A549 (cell line): Measurements from ENCODE around the gene FUOM. TPM values are rescaled to one million over a fixed set of nuclear protein-coding genes. Genes with fewer than 3 reads are reported as not detected.

Experiments used
- ATAC-seq, 2 experiments: fragments of 200-7000 bp in 1 of 2; fragments of >200 bp in 1 of 2; cut with Nextera tagmentation in 1 of 2; cut with Tn5 transposase in 1 of 2; 3 replicates each; pipeline versions ENCODE4 v1.8.0 to v1.9.1; 2018 to 2020; ENCODE audit warnings: mild to moderate bottlenecking in 1 of 2, moderate library complexity in 1 of 2
- CTCF ChIA-PET: fragments of 300-600 bp; sonication (Branson Sonifier 250); formaldehyde crosslinking; extraction: SDS; loops from one replicate; lab custom pipeline; 2021; ENCODE audit warnings: antibody characterized with exemption, inconsistent platforms; lab: Yijun Ruan, JAX
- POLR2A ChIA-PET: fragments of 350-600 bp; formaldehyde crosslinking; extraction: SDS; loops from one replicate; lab custom pipeline; 2021; ENCODE audit warnings: antibody characterized with exemption, inconsistent platforms; lab: Yijun Ruan, JAX
- DNase-seq, 2 experiments: peaks; one replicate each; pipeline versions ENCODE4 v3.0.0 to v3.0.0-alpha.2; 2011 to 2016; ENCODE audit warnings: low read depth in 1 of 2, low spot score in 1 of 2
- FAIRE-seq: peaks from 2 replicates; lab custom pipeline; 2011; peaks lifted over from hg19 to GRCh38; lab: Jason Lieb, UNC
- H3K27ac ChIP-seq, 2 experiments: fragments of >200 bp; sonication (Bioruptor Twin); formaldehyde crosslinking; 3 replicates each; pipeline ENCODE4 v1.5.1; 2016 to 2017
- H3K4me1 ChIP-seq: fragments of >200 bp; sonication (Bioruptor Twin); formaldehyde crosslinking; 3 replicates; pipeline ENCODE4 v1.6.1; 2016
- H3K4me2 ChIP-seq: fragments of >200 bp; sonication (Bioruptor Twin); formaldehyde crosslinking; 3 replicates; pipeline ENCODE4 v1.6.1; 2016
- H3K4me3 ChIP-seq: fragments of >200 bp; sonication (Bioruptor Twin); formaldehyde crosslinking; 3 replicates; pipeline ENCODE4 v1.5.1; 2016
- H3K9me3 ChIP-seq: fragments of >200 bp; sonication (Bioruptor Twin); formaldehyde crosslinking; 3 replicates; pipeline ENCODE4 v1.6.1; 2016
- BHLHE40 ChIP-seq: IDR thresholded peaks from 2 replicates; pipeline ENCODE4 v1.6.1; 2012; ENCODE audit warnings: low read depth, low read length, inconsistent platforms
- CBX2 ChIP-seq: fragments of 200-600 bp; sonication (generic); IDR thresholded peaks from 2 replicates; pipeline ENCODE4 v1.6.1; 2016; ENCODE audit warnings: low read depth, mild to moderate bottlenecking, borderline replicate concordance
- CEBPB ChIP-seq, 2 experiments: fragments of >200 bp in 1 of 2; sonication (Bioruptor Twin) in 1 of 2; formaldehyde crosslinking in 1 of 2; IDR thresholded peaks; 2 replicates each; pipeline ENCODE4 v1.6.1; 2012 to 2016
- CHD2 ChIP-seq: fragments of 150-350 bp; IDR thresholded peaks from 2 replicates; pipeline ENCODE4 v1.6.1; 2014; ENCODE audit warnings: low read length; ENCODE audit not compliant: partially characterized antibody
- CHD4 ChIP-seq: fragments of 200-600 bp; sonication (generic); IDR thresholded peaks from 2 replicates; pipeline ENCODE4 v1.6.1; 2016; ENCODE audit warnings: antibody characterized with exemption, mild to moderate bottlenecking, borderline replicate concordance
- EHMT2 ChIP-seq: fragments of 200-600 bp; sonication (generic); IDR thresholded peaks from 2 replicates; pipeline ENCODE4 v1.6.1; 2016; ENCODE audit warnings: antibody characterized with exemption, low read depth, mild to moderate bottlenecking, moderate library complexity
- HEYL ChIP-seq: fragments of 250-450 bp; sonication (Bioruptor Pico); IDR thresholded peaks from 2 replicates; pipeline ENCODE4 v1.8.0; 2021; ENCODE audit warnings: mild to moderate bottlenecking, moderate library complexity
- HOXA7 ChIP-seq: fragments of 250-450 bp; sonication (Bioruptor Pico); IDR thresholded peaks from 2 replicates; pipeline ENCODE4 v1.5.0; 2020; ENCODE audit warnings: mild to moderate bottlenecking, moderate library complexity
- HOXB5 ChIP-seq: fragments of 250-450 bp; sonication (Bioruptor Pico); IDR thresholded peaks from 2 replicates; pipeline ENCODE4 v1.5.0; 2020; ENCODE audit warnings: mild to moderate bottlenecking, moderate library complexity
- JUN ChIP-seq, 2 experiments: fragments of >200 bp; sonication (Bioruptor Twin); formaldehyde crosslinking; IDR thresholded peaks; 2 replicates in 1 of 2; 3 replicates in 1 of 2; pipeline ENCODE4 v1.6.1; 2016 to 2017
- JUNB ChIP-seq: fragments of >200 bp; sonication (Bioruptor Twin); formaldehyde crosslinking; IDR thresholded peaks from 2 replicates; pipeline ENCODE4 v1.6.1; 2016
- KDM5A ChIP-seq: fragments of 200-600 bp; sonication (generic); IDR thresholded peaks from 2 replicates; pipeline ENCODE4 v1.6.1; 2016; ENCODE audit warnings: antibody characterized with exemption, mild to moderate bottlenecking
- MAFK ChIP-seq: fragments of 450-650 bp; IDR thresholded peaks from 2 replicates; pipeline ENCODE4 v1.6.1; 2014; ENCODE audit not compliant: partially characterized antibody
- MAZ ChIP-seq: fragments of 150-350 bp; IDR thresholded peaks from 2 replicates; pipeline ENCODE4 v1.6.1; 2014; ENCODE audit warnings: antibody characterized with exemption, low read depth, low read length, borderline replicate concordance
- NFE2L2 ChIP-seq: fragments of 150-350 bp; conservative IDR thresholded peaks from 2 replicates; pipeline ENCODE4 v1.6.1; 2014; ENCODE audit warnings: low read length
- RAD21 ChIP-seq, 2 experiments: fragments of >200 bp in 1 of 2; sonication (Bioruptor Twin) in 1 of 2; formaldehyde crosslinking in 1 of 2; IDR thresholded peaks in 1 of 2; conservative IDR thresholded peaks in 1 of 2; 2 replicates in 1 of 2; 3 replicates in 1 of 2; pipeline ENCODE4 v1.6.1; 2012 to 2018; ENCODE audit warnings: inconsistent platforms in 1 of 2
- RFX5 ChIP-seq: fragments of 450-650 bp; IDR thresholded peaks from 2 replicates; pipeline ENCODE4 v1.7.1; 2014; ENCODE audit warnings: antibody characterized with exemption, mild to moderate bottlenecking, moderate library complexity
- RNF2 ChIP-seq: fragments of 200-600 bp; sonication (generic); IDR thresholded peaks from 2 replicates; pipeline ENCODE4 v1.6.1; 2016; ENCODE audit warnings: low read depth, mild to moderate bottlenecking, antibody characterized with exemption, moderate library complexity, borderline replicate concordance
- TP53 ChIP-seq: fragments of 250-450 bp; sonication (Bioruptor Pico); IDR thresholded peaks from 2 replicates; pipeline ENCODE4 v1.5.0; 2021; ENCODE audit warnings: mild to moderate bottlenecking, moderate library complexity
- ZFP36 ChIP-seq: fragments of 450-650 bp; IDR thresholded peaks from 2 replicates; pipeline ENCODE4 v1.6.1; 2014; ENCODE audit warnings: borderline replicate concordance; ENCODE audit not compliant: partially characterized antibody
- ZSCAN20 ChIP-seq: fragments of 250-450 bp; sonication (Bioruptor Pico); IDR thresholded peaks from 2 replicates; pipeline ENCODE4 v1.8.0; 2022; ENCODE audit warnings: mild to moderate bottlenecking, moderate library complexity
- WGBS: methylation state at CpG from one replicate; pipeline ENCODE4 v1.1.6; 2017; ENCODE audit errors: missing lambda C conversion rate; 5-methylcytosine and 5-hydroxymethylcytosine counted together
- polyA plus RNA-seq, 4 experiments: library from polyadenylated mRNA; depleted of rRNA in 3 of 4; stranded (reverse); fragments of >200 nt; fragmentation: RNase III in 1 of 4; extraction: RNeasy Plus Mini Kit Qiagen cat#74134 plus additional on column Dnase treatment in 1 of 4; gene quantifications; 2 replicates in 3 of 4; 3 replicates in 1 of 4; pipeline ENCODE4 v1.2.3, GENCODE V29; 2011 to 2017
- TF ChIP-seq, protein P1 (sequence below): fragments of >200 bp; sonication (Bioruptor Twin); formaldehyde crosslinking; IDR thresholded peaks from 3 replicates; pipeline ENCODE4 v1.5.1; 2016
- TF ChIP-seq, protein P2 (sequence below): fragments of 450-650 bp; IDR thresholded peaks from 2 replicates; pipeline ENCODE4 v1.6.1; 2014; ENCODE audit warnings: antibody characterized with exemption
- TF ChIP-seq, protein P3 (sequence below): IDR thresholded peaks from 2 replicates; pipeline ENCODE4 v1.6.1; 2012
- TF ChIP-seq, protein P4 (sequence below): fragments of 200-600 bp; sonication (generic); IDR thresholded peaks from 2 replicates; pipeline ENCODE4 v1.6.1; 2016; ENCODE audit warnings: antibody characterized with exemption, mild to moderate bottlenecking, moderate library complexity
- TF ChIP-seq, protein P5 (sequence below): IDR thresholded peaks from 2 replicates; pipeline ENCODE4 v1.6.1; 2012; ENCODE audit warnings: low read depth, borderline replicate concordance
- TF ChIP-seq, protein P6 (sequence below): IDR thresholded peaks from 2 replicates; pipeline ENCODE4 v1.6.1; 2012
- TF ChIP-seq, protein P7 (sequence below): fragments of 250-450 bp; sonication (Bioruptor Pico); IDR thresholded peaks from 2 replicates; pipeline ENCODE4 v1.5.0; 2021; ENCODE audit warnings: mild to moderate bottlenecking, moderate library complexity, borderline replicate concordance

Gene FUOM
- polyA plus RNA-seq, 2 of the 4 experiments (the other 2 are of a cell fraction) = 6.8 to 8.1 TPM

DNA sequence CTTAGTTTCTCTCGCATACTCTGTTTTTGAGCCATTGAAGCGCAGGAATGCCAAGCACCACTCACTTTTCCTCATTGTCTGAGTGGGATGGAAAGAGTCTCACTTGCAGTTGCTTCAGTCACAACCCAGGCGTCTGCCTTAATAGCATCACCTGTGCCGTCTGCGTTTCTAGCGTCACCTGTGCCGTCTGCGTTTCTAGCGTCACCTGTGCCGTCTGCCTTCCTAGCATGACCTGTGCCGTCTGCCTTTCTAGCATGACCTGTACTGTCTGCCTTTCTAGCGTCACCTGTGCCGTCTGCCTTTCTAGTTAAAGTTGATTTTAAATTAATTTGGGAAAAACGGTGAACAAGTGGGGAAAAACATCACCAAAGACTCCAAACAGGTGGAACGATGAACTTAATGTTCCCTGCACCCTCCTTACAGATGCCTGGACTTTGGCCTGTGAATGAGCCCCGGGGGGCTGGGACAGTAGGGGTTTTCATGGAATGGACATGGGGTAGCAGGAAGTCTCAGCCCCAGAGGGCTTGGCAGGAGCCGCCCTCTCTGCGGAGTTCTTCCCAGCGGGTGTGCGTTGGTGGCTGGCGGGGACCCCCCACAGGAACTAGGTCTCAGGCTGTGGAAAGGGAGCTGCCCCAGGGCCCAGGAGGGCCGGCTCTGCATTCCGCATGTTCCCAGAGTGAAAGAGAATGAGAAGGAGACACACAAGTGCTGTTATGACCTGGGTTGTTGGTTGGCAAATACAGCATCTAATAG is 45.6 kb downstream of the FUOM start (continued):
- TF ChIP-seq CHD2 (no peak), EHMT2 (no peak), KDM5A (no peak), JUNB (no peak), NFE2L2 (no peak), ZSCAN20 (no peak), ZFP36 (no peak)
- TF ChIP-seq, protein P1, sequence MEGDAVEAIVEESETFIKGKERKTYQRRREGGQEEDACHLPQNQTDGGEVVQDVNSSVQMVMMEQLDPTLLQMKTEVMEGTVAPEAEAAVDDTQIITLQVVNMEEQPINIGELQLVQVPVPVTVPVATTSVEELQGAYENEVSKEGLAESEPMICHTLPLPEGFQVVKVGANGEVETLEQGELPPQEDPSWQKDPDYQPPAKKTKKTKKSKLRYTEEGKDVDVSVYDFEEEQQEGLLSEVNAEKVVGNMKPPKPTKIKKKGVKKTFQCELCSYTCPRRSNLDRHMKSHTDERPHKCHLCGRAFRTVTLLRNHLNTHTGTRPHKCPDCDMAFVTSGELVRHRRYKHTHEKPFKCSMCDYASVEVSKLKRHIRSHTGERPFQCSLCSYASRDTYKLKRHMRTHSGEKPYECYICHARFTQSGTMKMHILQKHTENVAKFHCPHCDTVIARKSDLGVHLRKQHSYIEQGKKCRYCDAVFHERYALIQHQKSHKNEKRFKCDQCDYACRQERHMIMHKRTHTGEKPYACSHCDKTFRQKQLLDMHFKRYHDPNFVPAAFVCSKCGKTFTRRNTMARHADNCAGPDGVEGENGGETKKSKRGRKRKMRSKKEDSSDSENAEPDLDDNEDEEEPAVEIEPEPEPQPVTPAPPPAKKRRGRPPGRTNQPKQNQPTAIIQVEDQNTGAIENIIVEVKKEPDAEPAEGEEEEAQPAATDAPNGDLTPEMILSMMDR = no peak
- TF ChIP-seq, protein P2, sequence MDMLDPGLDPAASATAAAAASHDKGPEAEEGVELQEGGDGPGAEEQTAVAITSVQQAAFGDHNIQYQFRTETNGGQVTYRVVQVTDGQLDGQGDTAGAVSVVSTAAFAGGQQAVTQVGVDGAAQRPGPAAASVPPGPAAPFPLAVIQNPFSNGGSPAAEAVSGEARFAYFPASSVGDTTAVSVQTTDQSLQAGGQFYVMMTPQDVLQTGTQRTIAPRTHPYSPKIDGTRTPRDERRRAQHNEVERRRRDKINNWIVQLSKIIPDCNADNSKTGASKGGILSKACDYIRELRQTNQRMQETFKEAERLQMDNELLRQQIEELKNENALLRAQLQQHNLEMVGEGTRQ = no peak

DNA sequence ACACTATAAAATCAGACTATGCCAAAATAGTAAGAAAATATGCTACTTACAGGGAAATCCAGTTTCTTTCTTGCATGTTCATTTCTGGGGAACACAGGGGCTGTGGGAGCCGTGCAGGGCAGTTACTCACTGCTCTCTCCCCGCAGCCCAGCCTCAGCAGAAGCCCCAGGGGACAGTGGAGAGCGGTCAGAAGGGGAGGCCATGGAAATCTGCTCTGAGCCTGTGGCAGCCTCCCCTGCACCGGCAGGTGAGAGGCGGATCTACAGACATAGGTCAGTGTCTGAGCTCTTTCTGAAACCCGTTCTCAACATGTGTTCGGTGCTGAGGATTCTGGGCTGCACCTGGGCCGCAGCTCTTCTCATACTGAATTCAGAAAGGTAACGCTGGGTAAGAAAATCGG is 46.2 kb downstream of the FUOM start:
- CTCF ChIA-PET = interaction anchor here (1.7 kb wide), 1 partner anchor 18 kb away, joined by 6 read pairs; no protein-coding TSS in a partner anchor
- no peak overlapping the region for H3K27ac ChIP-seq
- H3K4me1 ChIP-seq = peaks cover 17% of the 10 kb centered on the region
- no peak for DNase-seq
- WGBS = 90% methylated on average over 10 of the region's 10 CpGs
- no peak for ATAC-seq
- TF ChIP-seq HEYL (CRISPR knock-in tag) (no peak), BHLHE40 (no peak), RNF2 (no peak), HOXA7 (no peak), CEBPB (IDR thresholded peaks at IDR 0.05) (no peak), CBX2 (no peak), MAZ (no peak), TP53 (CRISPR knock-in tag) (no peak), RFX5 (no peak), MAFK (no peak), CHD4 (no peak), HOXB5 (no peak), RAD21 (conservative IDR thresholded peaks at IDR 0.05 in 1 of 2, IDR thresholded peaks at IDR 0.05 in 1 of 2) (no peak), JUN (IDR thresholded peaks at IDR 0.05) (no peak)
- TF ChIP-seq, protein P3, sequence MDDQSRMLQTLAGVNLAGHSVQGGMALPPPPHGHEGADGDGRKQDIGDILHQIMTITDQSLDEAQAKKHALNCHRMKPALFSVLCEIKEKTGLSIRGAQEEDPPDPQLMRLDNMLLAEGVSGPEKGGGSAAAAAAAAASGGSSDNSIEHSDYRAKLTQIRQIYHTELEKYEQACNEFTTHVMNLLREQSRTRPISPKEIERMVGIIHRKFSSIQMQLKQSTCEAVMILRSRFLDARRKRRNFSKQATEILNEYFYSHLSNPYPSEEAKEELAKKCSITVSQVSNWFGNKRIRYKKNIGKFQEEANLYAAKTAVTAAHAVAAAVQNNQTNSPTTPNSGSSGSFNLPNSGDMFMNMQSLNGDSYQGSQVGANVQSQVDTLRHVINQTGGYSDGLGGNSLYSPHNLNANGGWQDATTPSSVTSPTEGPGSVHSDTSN = no peak
- TF ChIP-seq, protein P4, sequence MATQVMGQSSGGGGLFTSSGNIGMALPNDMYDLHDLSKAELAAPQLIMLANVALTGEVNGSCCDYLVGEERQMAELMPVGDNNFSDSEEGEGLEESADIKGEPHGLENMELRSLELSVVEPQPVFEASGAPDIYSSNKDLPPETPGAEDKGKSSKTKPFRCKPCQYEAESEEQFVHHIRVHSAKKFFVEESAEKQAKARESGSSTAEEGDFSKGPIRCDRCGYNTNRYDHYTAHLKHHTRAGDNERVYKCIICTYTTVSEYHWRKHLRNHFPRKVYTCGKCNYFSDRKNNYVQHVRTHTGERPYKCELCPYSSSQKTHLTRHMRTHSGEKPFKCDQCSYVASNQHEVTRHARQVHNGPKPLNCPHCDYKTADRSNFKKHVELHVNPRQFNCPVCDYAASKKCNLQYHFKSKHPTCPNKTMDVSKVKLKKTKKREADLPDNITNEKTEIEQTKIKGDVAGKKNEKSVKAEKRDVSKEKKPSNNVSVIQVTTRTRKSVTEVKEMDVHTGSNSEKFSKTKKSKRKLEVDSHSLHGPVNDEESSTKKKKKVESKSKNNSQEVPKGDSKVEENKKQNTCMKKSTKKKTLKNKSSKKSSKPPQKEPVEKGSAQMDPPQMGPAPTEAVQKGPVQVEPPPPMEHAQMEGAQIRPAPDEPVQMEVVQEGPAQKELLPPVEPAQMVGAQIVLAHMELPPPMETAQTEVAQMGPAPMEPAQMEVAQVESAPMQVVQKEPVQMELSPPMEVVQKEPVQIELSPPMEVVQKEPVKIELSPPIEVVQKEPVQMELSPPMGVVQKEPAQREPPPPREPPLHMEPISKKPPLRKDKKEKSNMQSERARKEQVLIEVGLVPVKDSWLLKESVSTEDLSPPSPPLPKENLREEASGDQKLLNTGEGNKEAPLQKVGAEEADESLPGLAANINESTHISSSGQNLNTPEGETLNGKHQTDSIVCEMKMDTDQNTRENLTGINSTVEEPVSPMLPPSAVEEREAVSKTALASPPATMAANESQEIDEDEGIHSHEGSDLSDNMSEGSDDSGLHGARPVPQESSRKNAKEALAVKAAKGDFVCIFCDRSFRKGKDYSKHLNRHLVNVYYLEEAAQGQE = no peak
- TF ChIP-seq, protein P5, sequence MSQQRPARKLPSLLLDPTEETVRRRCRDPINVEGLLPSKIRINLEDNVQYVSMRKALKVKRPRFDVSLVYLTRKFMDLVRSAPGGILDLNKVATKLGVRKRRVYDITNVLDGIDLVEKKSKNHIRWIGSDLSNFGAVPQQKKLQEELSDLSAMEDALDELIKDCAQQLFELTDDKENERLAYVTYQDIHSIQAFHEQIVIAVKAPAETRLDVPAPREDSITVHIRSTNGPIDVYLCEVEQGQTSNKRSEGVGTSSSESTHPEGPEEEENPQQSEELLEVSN = no peak
- TF ChIP-seq, protein P6, sequence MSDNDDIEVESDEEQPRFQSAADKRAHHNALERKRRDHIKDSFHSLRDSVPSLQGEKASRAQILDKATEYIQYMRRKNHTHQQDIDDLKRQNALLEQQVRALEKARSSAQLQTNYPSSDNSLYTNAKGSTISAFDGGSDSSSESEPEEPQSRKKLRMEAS = no peak
- TF ChIP-seq, protein P7, sequence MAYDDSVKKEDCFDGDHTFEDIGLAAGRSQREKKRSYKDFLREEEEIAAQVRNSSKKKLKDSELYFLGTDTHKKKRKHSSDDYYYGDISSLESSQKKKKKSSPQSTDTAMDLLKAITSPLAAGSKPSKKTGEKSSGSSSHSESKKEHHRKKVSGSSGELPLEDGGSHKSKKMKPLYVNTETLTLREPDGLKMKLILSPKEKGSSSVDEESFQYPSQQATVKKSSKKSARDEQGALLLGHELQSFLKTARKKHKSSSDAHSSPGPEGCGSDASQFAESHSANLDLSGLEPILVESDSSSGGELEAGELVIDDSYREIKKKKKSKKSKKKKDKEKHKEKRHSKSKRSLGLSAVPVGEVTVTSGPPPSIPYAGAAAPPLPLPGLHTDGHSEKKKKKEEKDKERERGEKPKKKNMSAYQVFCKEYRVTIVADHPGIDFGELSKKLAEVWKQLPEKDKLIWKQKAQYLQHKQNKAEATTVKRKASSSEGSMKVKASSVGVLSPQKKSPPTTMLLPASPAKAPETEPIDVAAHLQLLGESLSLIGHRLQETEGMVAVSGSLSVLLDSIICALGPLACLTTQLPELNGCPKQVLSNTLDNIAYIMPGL (CRISPR knock-in tag) = no peak
- no peak for FAIRE-seq
- H3K4me2 ChIP-seq = no peak overlapping the region
- POLR2A ChIA-PET = no interaction called here
- no peak overlapping the region for H3K4me3 ChIP-seq
- H3K9me3 ChIP-seq = no peaks in the 10 kb centered on the region
